Esophagus squamous epithelium (tissue), 4 donors: ENCODE data around the gene ELK3.

ENCODE experiments used
- POLR2A ChIP-seq, 4 donors: fragments of 450-650 bp; IDR thresholded peaks; one replicate each; pipeline ENCODE4 v1.6.1; 2017; ENCODE audit warnings: antibody characterized with exemption in 4 of 4, mild to moderate bottlenecking in 4 of 4, moderate library complexity in 3 of 4
- TF ChIP-seq, protein P1 (sequence below), 6 experiments: fragments of 450-650 bp in 4 of 6; fragments of 200-600 bp in 2 of 6; sonication (generic) in 2 of 6; IDR thresholded peaks; one replicate each; pipeline ENCODE4 v1.5.1; 2016 to 2019; ENCODE audit warnings: antibody characterized with exemption in 6 of 6, mild to moderate bottlenecking in 4 of 6, moderate library complexity in 4 of 6

DNA sequence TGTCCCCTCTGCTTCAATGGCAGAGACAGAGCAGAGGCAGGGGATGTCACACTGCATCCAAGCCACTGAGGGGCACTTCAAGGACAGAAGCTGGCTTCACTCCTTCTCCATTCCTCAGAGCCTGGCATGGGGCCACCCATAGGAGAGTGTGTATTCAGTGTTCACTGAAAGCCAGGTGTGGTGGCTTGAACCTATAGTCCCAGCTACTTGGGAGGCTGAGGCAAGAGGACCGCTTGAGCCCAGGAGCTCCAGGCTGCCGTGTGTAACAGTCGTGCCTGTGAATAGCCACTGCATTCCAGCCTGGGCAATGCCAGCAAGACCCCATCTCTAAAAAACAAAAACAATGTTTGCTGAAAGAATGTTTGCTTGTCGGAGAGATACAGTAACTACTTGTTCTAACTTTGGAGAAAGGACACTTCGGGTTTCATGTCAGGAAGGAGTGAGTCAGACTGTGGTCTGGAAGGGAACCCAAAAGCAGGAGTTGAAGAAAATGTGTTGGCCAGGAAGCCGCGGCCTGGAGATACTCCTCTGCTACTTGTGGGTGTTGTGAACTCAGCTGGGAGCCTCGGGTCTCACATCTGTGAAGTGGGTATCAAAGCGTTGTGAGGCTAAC, 43.4 kb downstream of the ELK3 start:
- TF ChIP-seq, protein P1, sequence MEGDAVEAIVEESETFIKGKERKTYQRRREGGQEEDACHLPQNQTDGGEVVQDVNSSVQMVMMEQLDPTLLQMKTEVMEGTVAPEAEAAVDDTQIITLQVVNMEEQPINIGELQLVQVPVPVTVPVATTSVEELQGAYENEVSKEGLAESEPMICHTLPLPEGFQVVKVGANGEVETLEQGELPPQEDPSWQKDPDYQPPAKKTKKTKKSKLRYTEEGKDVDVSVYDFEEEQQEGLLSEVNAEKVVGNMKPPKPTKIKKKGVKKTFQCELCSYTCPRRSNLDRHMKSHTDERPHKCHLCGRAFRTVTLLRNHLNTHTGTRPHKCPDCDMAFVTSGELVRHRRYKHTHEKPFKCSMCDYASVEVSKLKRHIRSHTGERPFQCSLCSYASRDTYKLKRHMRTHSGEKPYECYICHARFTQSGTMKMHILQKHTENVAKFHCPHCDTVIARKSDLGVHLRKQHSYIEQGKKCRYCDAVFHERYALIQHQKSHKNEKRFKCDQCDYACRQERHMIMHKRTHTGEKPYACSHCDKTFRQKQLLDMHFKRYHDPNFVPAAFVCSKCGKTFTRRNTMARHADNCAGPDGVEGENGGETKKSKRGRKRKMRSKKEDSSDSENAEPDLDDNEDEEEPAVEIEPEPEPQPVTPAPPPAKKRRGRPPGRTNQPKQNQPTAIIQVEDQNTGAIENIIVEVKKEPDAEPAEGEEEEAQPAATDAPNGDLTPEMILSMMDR (IDR thresholded peaks at IDR 0.05), result no peak
- TF ChIP-seq POLR2A (IDR thresholded peaks at IDR 0.05), result no peak
